Liver (tissue), 9 donors: Measurements from ENCODE around the gene GRIA1. TPM values are rescaled to one million over a fixed set of nuclear protein-coding genes. Genes with fewer than 3 reads are reported as not detected.

Experiments
- DNase-seq: peaks from one replicate; pipeline ENCODE4 v3.0.0-alpha.2; 2017; ENCODE audit warnings: low spot score
- H3K27ac ChIP-seq, 2 donors: one replicate each; pipeline ENCODE4 v1.7.0; 2013; ENCODE audit warnings: inconsistent platforms in 2 of 2, low read length in 2 of 2, control low read depth in 1 of 2, low read depth in 1 of 2, mild to moderate bottlenecking in 1 of 2
- H3K27me3 ChIP-seq, 4 donors: one replicate each; pipeline versions ENCODE4 v1.6.1 to v1.7.0; 2013; ENCODE audit warnings: low read length in 3 of 4, inconsistent platforms in 1 of 4, mild to moderate bottlenecking in 1 of 4, moderate library complexity in 1 of 4; ENCODE audit not compliant: control insufficient read depth in 4 of 4, insufficient read depth in 4 of 4
- H3K36me3 ChIP-seq, 4 donors: one replicate each; pipeline versions ENCODE4 v1.6.1 to v1.7.0; 2013; ENCODE audit warnings: low read length in 3 of 4, mild to moderate bottlenecking in 3 of 4, low read depth in 1 of 4, moderate library complexity in 1 of 4; ENCODE audit not compliant: control insufficient read depth in 4 of 4, insufficient read depth in 3 of 4
- H3K4me1 ChIP-seq, 4 donors: one replicate each; pipeline versions ENCODE4 v1.6.1 to v1.7.0; 2013; ENCODE audit warnings: low read length in 3 of 4, mild to moderate bottlenecking in 3 of 4, moderate library complexity in 1 of 4; ENCODE audit not compliant: control insufficient read depth in 4 of 4, insufficient read depth in 4 of 4
- H3K4me3 ChIP-seq, 3 donors: one replicate each; pipeline versions ENCODE4 v1.6.1 to v1.7.0; 2013; ENCODE audit warnings: low read length in 3 of 3, control low read depth in 1 of 3, low read depth in 1 of 3, mild to moderate bottlenecking in 1 of 3
- H3K9ac ChIP-seq, 2 donors: one replicate each; pipeline ENCODE4 v1.7.0; 2013; ENCODE audit warnings: low read length in 2 of 2, mild to moderate bottlenecking in 2 of 2, moderate library complexity in 2 of 2, control low read depth in 1 of 2, low read depth in 1 of 2
- H3K9me3 ChIP-seq, 4 donors: one replicate each; pipeline versions ENCODE4 v1.6.1 to v1.7.0; 2013; ENCODE audit warnings: low read length in 3 of 4; ENCODE audit not compliant: control insufficient read depth in 4 of 4
- EGR1 ChIP-seq, 2 donors: IDR thresholded peaks; 2 replicates each; pipeline ENCODE4 v1.6.1; 2016 to 2018; ENCODE audit warnings: antibody characterized with exemption in 2 of 2, low read depth in 2 of 2
- FOXA1 ChIP-seq: IDR thresholded peaks from 2 replicates; pipeline ENCODE4 v1.6.1; 2016; ENCODE audit warnings: antibody characterized with exemption
- FOXA2 ChIP-seq: IDR thresholded peaks from 2 replicates; pipeline ENCODE4 v1.6.1; 2016; ENCODE audit warnings: antibody characterized with exemption
- GABPA ChIP-seq, 2 donors: IDR thresholded peaks in 1 of 2; conservative IDR thresholded peaks in 1 of 2; 2 replicates each; pipeline ENCODE4 v1.6.1; 2016; ENCODE audit warnings: antibody characterized with exemption in 2 of 2, mild to moderate bottlenecking in 1 of 2, moderate library complexity in 1 of 2
- HNF4A ChIP-seq, 2 donors: conservative IDR thresholded peaks; 2 replicates each; pipeline ENCODE4 v1.6.1; 2016; ENCODE audit warnings: antibody characterized with exemption in 2 of 2, mild to moderate bottlenecking in 2 of 2
- HNF4G ChIP-seq: IDR thresholded peaks from 2 replicates; pipeline ENCODE4 v1.6.1; 2016; ENCODE audit warnings: antibody characterized with exemption
- JUND ChIP-seq, 2 donors: IDR thresholded peaks; 2 replicates each; pipeline ENCODE4 v1.6.1; 2016; ENCODE audit warnings: antibody characterized with exemption in 2 of 2
- NR2F2 ChIP-seq: IDR thresholded peaks from 2 replicates; pipeline ENCODE4 v1.6.1; 2016; ENCODE audit warnings: antibody characterized with exemption
- TAF1 ChIP-seq: conservative IDR thresholded peaks from 2 replicates; pipeline ENCODE4 v1.6.1; 2016; ENCODE audit warnings: antibody characterized with exemption, mild to moderate bottlenecking
- YY1 ChIP-seq: IDR thresholded peaks from 2 replicates; pipeline ENCODE4 v1.6.1; 2016; ENCODE audit warnings: antibody characterized with exemption, mild to moderate bottlenecking
- WGBS: extraction: QIAGEN DNeasy Blood & Tissue Kit; methylation state at CpG from one replicate; pipeline ENCODE4 v1.1.7; 2013; 5-methylcytosine and 5-hydroxymethylcytosine counted together
- polyA plus RNA-seq, 2 donors: library from polyadenylated mRNA; stranded (reverse) in 1 of 2; unstranded in 1 of 2; fragments of 200-250 nt in 1 of 2; fragments of >200 nt in 1 of 2; fragmentation: Nextera tagmentation in 1 of 2; extraction: Ambion mirVana in 1 of 2; gene quantifications; one replicate each; pipeline versions ENCODE4 v1.2.1 to v1.2.3, GENCODE V29; 2013 to 2015
- total RNA-seq, 2 donors: library from RNA; depleted of rRNA; stranded (reverse); fragments of >200 nt; gene quantifications; one replicate each; pipeline ENCODE4 v1.2.3, GENCODE V29; 2014
- TF ChIP-seq, protein P1 (sequence below): IDR thresholded peaks from 2 replicates; pipeline ENCODE4 v1.6.1; 2016; ENCODE audit warnings: antibody characterized with exemption
- TF ChIP-seq, protein P2 (sequence below): IDR thresholded peaks from 2 replicates; pipeline ENCODE4 v1.6.1; 2016; ENCODE audit warnings: antibody characterized with exemption, mild to moderate bottlenecking
- TF ChIP-seq, protein P3 (sequence below): IDR thresholded peaks from 2 replicates; pipeline ENCODE4 v1.6.1; 2016; ENCODE audit warnings: antibody characterized with exemption
- donor health status: healthy.
- donor health status: healthy.
- donor health status: healthy.
- donor health status: healthy.
- donor health status: healthy.

GRIA1 gene
- total and polyA plus RNA-seq, 4 donors: 0.08 TPM; not detected in 3

DNA sequence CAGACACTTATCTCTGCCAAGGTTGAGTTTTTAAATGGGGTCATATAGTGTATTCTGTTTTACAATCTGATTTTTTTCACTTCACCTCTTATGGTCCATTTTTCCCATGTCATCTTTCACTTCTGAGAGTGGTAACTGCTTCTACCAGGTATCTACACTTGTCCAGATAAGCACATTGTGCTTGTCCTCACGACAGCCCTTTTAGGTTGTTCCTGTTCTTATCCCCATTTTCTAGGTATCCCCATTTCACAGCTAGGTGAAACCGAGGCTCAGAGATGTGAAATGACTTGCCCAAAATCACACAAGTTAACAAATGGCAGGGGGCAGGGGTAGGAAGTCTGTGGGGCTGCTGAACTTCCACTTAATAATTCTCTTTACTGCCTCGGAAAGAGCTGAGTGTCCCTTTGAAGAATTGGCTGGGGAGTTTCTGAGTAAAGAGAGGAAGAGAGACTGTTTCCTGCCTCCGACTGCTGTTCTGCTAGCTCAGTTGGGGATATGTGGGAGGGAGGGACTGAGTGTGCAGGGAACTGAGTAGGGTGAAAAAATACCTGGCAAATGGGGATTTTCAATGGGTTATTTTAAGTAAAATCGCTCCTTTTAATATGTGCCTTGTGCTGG, 255.4 kb downstream of the GRIA1 start:
- H3K9ac ChIP-seq: no peak overlapping the region
- no peaks in the 10 kb centered on the region for H3K27me3 ChIP-seq
- no peak for DNase-seq
- no peak for TF ChIP-seq YY1
- no peak for TF ChIP-seq FOXA1
- TF ChIP-seq EGR1 (IDR thresholded peaks at IDR 0.05; ENCODE audit: low read depth in 2 of 2): no peak
- no peak for TF ChIP-seq GABPA (IDR thresholded peaks at IDR 0.05 in 1 of 2, conservative IDR thresholded peaks at IDR 0.05 in 1 of 2)
- TF ChIP-seq FOXA2: no peak
- TF ChIP-seq, protein P1, sequence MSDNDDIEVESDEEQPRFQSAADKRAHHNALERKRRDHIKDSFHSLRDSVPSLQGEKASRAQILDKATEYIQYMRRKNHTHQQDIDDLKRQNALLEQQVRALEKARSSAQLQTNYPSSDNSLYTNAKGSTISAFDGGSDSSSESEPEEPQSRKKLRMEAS: no peak
- TF ChIP-seq HNF4A (conservative IDR thresholded peaks at IDR 0.05): no peak
- TF ChIP-seq, protein P2, sequence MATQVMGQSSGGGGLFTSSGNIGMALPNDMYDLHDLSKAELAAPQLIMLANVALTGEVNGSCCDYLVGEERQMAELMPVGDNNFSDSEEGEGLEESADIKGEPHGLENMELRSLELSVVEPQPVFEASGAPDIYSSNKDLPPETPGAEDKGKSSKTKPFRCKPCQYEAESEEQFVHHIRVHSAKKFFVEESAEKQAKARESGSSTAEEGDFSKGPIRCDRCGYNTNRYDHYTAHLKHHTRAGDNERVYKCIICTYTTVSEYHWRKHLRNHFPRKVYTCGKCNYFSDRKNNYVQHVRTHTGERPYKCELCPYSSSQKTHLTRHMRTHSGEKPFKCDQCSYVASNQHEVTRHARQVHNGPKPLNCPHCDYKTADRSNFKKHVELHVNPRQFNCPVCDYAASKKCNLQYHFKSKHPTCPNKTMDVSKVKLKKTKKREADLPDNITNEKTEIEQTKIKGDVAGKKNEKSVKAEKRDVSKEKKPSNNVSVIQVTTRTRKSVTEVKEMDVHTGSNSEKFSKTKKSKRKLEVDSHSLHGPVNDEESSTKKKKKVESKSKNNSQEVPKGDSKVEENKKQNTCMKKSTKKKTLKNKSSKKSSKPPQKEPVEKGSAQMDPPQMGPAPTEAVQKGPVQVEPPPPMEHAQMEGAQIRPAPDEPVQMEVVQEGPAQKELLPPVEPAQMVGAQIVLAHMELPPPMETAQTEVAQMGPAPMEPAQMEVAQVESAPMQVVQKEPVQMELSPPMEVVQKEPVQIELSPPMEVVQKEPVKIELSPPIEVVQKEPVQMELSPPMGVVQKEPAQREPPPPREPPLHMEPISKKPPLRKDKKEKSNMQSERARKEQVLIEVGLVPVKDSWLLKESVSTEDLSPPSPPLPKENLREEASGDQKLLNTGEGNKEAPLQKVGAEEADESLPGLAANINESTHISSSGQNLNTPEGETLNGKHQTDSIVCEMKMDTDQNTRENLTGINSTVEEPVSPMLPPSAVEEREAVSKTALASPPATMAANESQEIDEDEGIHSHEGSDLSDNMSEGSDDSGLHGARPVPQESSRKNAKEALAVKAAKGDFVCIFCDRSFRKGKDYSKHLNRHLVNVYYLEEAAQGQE: no peak
- H3K27ac ChIP-seq: no peak overlapping the region
- H3K4me1 ChIP-seq: no peaks in the 10 kb centered on the region
- no peaks in the 10 kb centered on the region for H3K9me3 ChIP-seq
- H3K4me3 ChIP-seq: no peak overlapping the region
- no peaks in the 10 kb centered on the region for H3K36me3 ChIP-seq
- 57% methylated on average over 5 of the region's 5 CpGs for WGBS

DNA sequence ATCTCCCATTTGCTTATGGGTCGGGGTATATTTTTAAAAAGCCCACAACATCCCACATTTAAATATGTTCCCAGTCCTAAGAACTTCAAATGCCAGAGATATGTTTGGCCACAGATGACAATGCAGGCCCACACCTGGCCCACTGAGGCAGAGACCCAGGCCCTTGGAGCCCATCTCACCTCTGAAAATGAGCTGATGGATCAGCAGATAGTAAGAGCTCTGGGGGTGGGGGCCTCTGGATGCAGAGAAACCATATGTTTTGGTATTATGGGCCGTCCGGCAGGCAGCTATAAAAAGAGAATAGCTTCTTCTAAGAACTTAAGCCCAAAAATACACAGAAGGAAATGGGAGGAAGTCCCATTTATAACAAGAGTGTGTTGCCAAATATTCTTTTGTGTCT, 256.0 kb downstream of the GRIA1 start:
- H3K4me3 ChIP-seq: no peak overlapping the region
- H3K9me3 ChIP-seq: no peaks in the 10 kb centered on the region
- H3K4me1 ChIP-seq: no peaks in the 10 kb centered on the region
- H3K27ac ChIP-seq: no peak overlapping the region
- DNase-seq: no peak
- H3K36me3 ChIP-seq: no peaks in the 10 kb centered on the region
- TF ChIP-seq HNF4A (conservative IDR thresholded peaks at IDR 0.05): no peak
- no peak for TF ChIP-seq FOXA1
- TF ChIP-seq, protein P1: no peak
- no peak for TF ChIP-seq HNF4G
- TF ChIP-seq, protein P3, sequence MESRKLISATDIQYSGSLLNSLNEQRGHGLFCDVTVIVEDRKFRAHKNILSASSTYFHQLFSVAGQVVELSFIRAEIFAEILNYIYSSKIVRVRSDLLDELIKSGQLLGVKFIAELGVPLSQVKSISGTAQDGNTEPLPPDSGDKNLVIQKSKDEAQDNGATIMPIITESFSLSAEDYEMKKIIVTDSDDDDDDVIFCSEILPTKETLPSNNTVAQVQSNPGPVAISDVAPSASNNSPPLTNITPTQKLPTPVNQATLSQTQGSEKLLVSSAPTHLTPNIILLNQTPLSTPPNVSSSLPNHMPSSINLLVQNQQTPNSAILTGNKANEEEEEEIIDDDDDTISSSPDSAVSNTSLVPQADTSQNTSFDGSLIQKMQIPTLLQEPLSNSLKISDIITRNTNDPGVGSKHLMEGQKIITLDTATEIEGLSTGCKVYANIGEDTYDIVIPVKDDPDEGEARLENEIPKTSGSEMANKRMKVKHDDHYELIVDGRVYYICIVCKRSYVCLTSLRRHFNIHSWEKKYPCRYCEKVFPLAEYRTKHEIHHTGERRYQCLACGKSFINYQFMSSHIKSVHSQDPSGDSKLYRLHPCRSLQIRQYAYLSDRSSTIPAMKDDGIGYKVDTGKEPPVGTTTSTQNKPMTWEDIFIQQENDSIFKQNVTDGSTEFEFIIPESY: no peak
- TF ChIP-seq TAF1: no peak
- H3K9ac ChIP-seq: no peak overlapping the region
- 73% methylated on average over 3 of the region's 3 CpGs for WGBS
- H3K27me3 ChIP-seq: no peaks in the 10 kb centered on the region

DNA sequence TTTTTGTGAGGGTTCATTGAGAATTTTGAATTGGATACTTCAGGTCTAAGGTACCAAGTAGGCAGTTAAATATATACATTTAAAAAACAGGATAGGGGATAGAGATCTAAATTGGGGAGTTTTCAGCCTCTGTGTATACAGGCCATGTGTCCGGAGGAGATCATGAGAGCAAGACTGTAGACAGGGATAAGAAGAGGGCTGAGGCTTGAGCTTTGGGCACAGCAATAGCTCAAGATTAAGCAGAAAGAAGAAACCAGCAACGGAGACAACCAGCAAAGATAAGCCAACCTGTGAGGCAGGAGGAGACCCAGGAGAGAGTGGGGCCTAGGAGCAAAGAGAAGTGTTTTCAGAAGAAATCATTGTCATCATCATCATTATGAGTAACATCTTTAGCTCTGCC, 258.4 kb downstream of the GRIA1 start:
- no peak for DNase-seq
- H3K36me3 ChIP-seq: no peaks in the 10 kb centered on the region
- 90% methylated on average over 2 of the region's 2 CpGs for WGBS

More for the DNA sequence above, 258.4 kb downstream of the GRIA1 start:
- Histone ChIP-seq H3K4me1 (no peaks in the 10 kb centered on the region), H3K4me3 (no peak overlapping the region), H3K27me3 (no peaks in the 10 kb centered on the region), H3K9ac (no peak overlapping the region), H3K27ac (no peak overlapping the region), H3K9me3 (no peaks in the 10 kb centered on the region)
- TF ChIP-seq JUND (IDR thresholded peaks at IDR 0.05) (no peak), NR2F2 (no peak), GABPA (IDR thresholded peaks at IDR 0.05 in 1 of 2, conservative IDR thresholded peaks at IDR 0.05 in 1 of 2) (no peak)
- TF ChIP-seq, protein P1: no peak
